NCI-H1105 (cell line): ENCODE results near the gene MOB3B.
A peak's percentile ranks its signal among the peaks of the same experiment; 100 is the strongest.

ENCODE experiments used
- DNase-seq: peaks from one replicate; lab custom pipeline; 2025; lab: John Stamatoyannopoulos, UW

MOB3B gene

DNA sequence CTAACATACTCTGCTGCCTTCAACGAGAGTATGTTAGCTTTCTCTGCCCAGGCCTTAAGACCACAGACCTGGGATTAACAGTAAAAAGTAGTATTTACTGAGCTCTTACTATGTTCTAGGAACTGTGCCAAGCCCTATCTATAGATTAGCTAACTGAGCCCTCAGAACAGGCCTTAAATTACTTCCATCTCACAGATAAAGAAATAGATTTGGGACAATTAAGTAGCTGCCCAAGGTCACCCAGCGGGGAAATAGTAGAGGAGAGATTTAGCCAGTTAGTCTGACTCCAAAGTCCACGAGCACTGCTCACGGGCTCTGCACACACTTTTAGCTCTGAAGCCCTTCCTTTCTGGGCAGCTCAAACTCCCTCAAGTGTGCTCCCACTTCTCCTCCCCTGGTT lies 168.1 kb downstream of the MOB3B start:
- no peak for DNase-seq

- DNase-seq: no peak
Observed at GRCh38 chr9:27359763-27360162, 169.9 kb downstream of the MOB3B start.

- no peak for DNase-seq
Observed at GRCh38 chr9:27358007-27358406, 171.6 kb downstream of the MOB3B start.

- no peak for DNase-seq
Observed at GRCh38 chr9:27356446-27356845, 173.2 kb downstream of the MOB3B start.

DNA sequence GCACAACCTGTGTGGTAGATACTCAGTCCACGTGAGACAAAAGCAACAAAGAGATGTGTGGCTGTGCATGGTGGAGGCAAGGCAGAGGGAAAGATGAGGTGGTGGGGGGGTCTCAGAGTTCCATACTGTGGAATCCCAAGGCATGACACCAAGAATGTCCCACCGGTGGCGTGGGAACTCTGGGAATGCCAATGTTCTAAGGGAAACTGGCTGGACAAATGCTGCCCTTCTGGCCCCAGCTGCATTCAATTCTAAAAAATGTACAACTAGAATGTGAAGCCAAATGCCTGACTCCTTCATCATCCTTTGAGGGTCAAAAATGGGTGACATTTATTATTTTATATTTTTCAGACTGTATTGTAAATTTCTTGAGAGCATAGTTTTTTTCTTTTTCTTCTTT lies 174.4 kb downstream of the MOB3B start:
- no peak for DNase-seq

- peak; percentile 34 for DNase-seq
Observed at GRCh38 chr9:27353474-27354229, 176.0 kb downstream of the MOB3B start.

DNA sequence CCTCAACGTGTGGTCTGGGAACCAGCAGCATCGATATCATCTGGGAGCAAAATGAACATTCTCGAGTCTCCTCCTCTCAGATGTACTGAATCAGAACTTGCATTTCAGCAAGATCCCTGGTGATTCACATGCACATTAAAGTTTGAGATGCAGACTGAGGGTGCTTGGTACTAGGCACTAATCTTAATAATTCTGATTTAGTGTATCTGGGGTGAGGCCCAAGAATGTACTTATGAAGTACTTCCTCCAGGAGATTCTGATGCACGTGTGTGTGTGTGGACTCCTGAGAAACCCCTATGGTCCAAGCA lies 176.5 kb downstream of the MOB3B start:
- DNase-seq: no peak

DNA sequence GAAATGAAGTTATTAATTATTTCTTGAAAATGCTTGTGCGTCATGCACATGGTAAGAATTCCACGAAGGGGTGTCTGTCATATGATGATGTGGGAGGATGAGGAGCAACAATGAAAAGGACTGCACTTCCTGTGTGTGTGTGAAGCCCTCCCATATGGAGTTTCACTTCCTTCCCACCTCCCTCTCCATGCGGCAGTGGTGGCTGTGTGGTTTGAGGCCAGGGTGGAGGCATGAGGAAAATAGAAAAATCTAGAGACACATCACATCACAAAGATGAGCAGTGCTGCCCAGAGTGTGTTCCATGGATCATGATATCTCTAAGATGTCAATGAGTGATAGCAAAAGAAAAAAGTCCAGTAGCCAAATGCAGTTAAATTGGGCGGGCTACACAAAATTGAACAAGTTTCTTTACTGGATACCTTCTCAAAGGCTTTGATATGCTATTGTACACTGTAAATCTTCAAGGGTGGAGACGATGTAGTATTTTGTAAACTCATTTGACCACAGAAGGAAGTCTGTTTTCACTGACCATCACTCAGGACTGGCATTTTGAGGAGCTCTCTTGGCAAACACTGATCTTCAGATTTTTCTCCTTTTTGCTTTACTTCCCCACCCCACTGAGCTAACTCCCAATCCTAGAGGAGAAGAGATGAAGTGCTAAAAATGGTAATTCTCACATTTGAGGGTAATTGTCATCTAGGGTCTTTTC lies 177.0 kb downstream of the MOB3B start:
- DNase-seq: no peak

- DNase-seq: peak; percentile 13
Observed at GRCh38 chr9:27351438-27351837, 178.2 kb downstream of the MOB3B start.

DNA sequence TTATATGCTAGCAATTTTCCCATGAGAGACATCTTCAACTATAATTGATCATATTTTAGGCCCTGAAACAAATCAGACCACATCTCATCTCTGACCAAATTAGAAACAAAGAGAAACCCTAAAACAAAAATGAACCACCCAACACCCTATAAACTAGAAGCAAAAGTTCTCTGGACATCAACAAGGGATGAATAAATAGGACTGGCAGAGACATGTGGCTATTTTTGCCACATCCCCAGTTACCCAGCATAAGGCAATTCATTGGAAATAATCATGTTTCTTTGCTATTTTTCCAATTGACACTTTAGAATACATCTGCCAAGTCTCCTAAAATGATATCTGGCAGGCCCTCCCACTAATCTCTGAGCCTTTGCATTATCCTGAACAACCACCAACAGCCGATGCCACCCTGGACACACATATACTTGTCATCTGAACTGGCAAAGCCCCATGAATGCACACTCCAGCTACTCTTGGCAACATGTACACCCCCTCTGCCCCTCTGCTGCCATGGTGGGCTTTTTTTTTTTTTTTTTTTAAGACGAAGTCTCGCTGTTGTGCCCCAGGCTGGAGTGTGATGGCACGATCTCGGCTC lies 179.1 kb downstream of the MOB3B start:
- no peak for DNase-seq

DNA sequence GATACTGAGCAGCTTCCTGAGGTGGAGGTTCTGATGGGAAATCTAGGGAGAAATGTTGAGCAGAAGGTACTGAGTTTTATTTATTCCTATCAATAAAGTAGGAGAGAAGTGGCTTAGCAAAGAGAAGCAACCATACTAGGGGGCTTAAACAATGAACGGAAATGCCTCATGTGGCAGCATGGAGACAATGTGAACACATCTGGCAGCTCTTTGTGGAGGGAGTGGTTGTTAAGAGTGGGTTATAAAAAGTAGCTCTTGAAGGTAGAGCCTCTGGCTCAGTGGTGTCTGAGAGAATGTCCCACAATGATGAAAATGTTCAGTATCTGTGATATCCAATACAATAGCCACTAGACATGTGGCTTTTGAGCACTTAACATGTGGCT lies 179.9 kb downstream of the MOB3B start:
- no peak for DNase-seq

DNA sequence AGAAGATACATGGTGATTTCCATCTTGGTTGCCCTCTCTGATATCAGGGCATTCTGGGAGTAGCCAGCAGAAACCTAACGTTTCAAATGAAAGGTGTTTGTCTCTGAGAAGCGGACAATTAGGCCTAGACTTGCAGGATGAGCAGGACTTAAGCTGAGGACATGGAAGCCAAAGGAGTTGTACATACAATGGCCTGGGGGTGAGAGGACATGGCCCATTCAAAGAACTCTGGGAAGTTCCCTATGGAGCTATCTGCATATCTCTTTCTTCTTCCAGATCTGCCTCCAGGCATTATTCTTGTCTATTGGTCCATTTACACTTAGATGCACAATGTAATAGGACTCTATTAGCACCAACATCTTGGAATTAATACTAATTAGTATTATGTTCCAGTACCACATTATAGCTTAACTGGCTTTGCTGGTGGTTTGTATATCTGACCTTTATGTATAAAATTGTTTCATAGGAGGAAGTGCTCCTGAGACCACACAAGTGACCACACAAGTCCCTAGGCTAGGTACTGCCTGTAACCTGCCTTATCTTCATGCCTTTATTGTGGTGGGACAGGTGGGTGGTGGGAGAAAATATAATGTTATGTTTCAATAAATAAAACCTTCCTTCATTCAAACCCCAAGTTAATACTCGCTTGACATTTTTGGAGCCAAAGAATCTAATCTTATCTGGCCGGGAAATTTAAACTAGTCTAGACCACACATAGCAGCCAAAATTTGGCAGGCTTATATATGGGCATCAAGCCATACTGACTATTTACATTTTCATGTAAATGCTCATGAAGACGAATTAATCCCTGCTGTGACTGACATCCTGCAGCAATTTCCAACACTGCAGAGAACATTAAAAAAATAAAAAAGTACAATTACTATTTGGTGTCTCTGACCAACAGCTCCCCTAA lies 180.6 kb downstream of the MOB3B start:
- DNase-seq: peak; percentile 1

DNA sequence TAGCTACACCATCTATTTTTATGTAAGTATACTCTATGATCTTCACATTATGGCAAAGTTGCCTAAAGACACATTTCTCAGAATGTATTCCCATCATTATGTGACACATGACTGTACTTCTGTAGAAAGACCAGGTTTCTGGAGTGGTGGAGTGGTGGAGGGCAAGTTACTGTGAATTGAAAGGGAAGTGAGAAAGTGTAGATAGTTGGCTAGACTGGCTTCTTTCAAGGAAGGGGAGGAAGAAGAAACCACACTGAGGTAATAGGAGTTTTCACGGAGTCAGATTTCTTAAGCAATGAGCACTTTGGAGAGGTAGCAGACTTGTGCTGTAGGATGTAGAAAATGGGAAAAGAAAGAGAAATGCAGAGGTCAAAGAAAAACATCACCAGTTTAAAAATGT lies 181.7 kb downstream of the MOB3B start:
- no peak for DNase-seq

DNA sequence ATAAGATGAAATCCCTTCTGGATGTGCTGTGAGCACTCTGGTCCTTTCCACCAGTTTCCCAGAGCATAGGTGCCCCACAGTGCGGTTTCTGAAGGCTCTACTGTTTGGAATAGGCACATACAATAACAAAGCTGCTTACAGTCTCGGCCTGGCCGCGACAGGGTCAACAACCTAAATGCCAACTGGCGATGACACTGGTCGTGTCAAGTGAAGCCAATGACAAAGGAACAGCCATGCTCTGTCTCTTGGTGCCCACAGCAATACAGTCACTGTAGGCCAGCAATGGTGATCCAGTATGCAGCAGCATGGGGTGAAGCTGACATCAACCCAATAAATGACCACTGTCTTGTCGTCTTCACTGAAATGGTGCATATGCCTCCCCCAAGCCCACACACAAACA lies 184.8 kb downstream of the MOB3B start:
- DNase-seq: no peak

DNA sequence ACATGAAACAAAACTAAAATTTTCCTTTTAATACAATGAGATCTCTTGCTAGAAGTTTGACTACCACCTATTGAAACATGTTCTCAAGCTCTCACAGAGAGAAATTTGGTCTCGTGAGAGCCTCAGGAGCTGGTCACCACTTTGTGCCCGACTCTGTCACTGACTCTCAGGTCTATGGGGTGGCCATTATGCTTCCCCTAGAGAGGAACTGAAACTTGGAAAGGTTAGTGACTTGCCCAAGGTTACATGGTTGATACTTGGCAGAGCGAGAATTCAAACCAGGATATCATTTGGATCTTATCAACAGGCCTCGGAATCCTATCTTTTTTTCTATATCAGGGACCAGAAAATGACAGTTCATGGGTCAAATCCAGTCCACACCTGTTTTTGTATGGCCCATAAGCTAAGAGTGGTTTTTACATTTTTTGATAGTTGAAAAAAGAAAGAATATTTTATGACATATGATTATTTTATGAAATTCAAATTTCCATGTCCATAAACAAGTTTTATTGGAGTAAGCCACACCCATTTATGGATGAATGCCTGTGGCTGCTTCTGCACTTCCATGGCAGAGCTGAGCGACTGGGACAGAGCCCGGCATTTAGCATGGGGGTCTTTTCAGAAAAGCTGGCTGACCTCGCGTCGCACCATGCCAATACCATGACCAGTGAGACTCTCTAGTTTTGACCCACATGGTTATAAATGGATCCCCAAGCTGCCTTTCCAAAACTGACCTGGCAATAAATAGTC lies 187.9 kb downstream of the MOB3B start:
- no peak for DNase-seq

DNA sequence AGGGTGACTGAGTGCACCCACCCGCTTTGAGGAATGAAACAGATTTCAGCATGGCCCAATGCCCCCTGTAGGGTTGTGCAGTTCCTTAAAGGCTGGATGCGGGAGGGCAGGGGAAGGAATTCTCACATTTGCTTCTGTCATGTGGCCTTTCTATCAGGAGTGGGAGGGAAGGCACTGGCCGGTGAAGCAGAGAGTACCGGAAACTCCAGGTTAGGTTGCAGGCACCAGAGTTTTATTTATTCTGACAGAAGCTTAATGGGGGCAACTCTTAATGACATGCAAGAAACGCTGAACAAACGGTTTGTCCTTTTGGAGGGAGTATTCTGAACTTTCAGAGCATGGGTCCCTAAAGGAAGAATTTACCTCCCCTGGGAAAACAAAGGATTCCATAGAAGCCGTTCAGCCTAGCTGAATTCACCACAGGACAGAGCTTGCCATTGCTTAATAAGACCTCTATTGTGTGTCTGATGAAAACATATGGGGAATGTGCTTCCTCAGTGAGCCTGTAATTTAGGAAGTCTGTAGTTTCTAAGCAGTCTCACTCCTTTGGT lies 188.6 kb downstream of the MOB3B start:
- no peak for DNase-seq

DNA sequence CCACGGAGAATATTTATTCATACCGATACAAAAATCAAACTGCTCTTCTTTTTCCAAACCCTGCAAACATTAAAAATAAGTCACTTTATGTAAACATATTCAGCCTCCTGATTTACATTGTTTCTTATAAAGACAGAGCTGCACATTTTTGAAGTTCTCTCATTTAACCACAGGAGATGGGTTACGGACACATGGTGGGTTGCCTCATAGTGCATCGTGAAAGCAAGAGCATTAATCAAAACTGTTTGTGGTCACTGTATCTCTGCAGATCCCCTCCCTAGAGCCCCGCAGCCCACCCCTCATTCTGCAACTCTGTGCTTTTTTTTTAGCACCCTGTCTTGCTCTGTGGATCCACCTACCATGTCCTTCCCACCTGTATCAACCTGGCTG lies 189.3 kb downstream of the MOB3B start:
- no peak for DNase-seq

DNA sequence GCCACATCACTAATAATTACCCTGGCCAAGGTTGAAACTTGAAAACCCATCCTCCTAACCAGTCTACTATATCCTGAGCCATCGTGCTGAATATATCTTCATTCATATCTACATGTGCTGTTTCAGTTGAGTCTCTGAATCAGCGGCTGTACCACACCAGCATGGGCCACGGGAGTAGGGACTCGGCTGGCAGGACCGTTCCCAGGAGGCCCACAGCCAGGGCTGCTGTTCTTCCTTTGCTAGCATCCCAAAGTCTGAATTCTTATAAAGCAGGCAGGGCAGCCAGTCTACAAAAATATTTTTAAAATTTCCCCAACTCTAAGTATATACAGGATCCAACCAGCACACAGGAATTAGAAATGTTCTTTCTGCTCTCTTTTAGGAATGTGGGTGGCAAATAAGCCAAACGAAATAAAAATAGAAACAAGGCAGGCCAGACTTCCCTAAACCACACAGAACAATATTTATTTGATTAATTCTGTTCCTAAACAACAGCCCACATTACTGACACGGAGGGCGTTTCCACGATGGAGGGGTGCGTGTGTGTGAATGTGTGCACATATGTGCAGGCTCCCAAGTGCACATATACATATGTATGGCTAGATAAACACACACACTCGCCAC lies 189.8 kb downstream of the MOB3B start:
- no peak for DNase-seq

- no peak for DNase-seq
Observed at GRCh38 chr9:27338527-27338903, 191.1 kb downstream of the MOB3B start.

- DNase-seq: no peak
Observed at GRCh38 chr9:27337833-27338526, 191.6 kb downstream of the MOB3B start.
